ENCODE measurements around the gene DENND4B.

Gene DENND4B

DNA sequence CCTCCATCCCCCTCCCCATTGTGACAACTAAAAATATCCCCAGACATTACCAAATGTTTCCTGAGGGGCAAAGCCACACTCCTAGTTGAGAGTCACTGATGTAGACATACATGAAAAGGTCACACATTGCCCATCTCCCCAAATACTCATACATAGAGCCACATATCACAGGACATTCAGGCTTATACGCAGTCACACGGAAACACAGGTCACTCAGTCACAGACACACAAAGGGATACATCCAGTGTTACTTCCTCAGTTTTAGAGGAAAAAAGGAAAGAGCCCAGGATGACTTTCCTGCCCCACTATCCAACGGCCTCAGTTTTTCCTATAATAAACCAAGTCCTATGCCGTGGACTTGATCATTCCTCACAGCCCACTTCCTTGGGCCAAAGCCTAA is 14.9 kb upstream of the DENND4B start:
- Histone ChIP-seq H3K36me3 (peaks cover 19% of the 10 kb centered on the region), H3K9me3 (no peaks in the 10 kb centered on the region), H3K27me3 (no peaks in the 10 kb centered on the region), H3K9ac (peak overlapping the region; percentile 89), H3K4me2 (peak overlapping the region; percentile 100), H3K4me1 (peaks cover 80% of the 10 kb centered on the region), H4K20me1 (peaks cover 17% of the 10 kb centered on the region), H3K27ac (peak overlapping the region; percentile 78), H3K4me3 (peak overlapping the region; percentile 80)
- no peak for TF ChIP-seq Cebpa-rat (IDR thresholded peaks at IDR 0.05)

DNA sequence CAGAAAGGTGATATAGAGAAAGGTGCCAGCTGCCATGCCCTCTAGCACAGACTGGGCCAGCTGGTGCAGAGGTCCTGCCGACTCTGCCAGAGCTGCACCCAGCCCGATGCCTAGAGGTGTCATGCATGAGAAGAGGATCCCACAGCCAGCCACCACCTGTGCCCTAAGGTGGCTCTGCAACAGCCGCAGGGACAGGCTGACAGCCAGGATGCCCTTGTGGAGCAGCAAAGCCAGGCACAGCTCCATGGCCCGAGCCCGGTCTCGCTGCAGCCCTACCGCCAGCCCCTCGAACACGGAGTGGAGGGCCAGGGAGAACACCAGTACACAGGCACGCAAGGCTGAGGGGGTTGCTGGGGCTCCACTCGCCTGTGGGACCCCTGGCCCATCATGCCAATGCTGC is 13.7 kb upstream of the DENND4B start:
- Histone ChIP-seq H3K9ac (peak overlapping the region; percentile 45), H3K27me3 (no peaks in the 10 kb centered on the region), H3K36me3 (peaks cover 21% of the 10 kb centered on the region)

DNA sequence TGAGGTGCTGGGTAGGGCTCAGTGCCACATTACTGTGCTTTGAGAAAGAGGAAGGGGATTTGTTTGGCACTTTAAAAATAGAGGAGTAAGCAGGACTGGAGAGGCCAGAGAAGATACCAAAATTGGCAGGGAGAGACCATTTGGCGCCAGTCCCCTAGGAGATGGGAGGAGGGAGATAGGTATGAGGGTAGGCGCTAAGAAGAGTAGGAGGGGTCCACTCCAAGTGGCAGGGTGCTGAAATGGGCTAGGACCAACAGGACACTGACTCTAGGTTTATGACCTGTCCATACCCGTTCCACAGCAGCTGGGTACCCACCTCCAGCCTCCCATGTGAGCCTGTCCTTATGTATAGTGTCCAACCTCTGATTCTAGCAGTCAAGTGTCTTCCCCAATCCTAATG is 12.9 kb upstream of the DENND4B start:
- H3K4me2 ChIP-seq, result peak overlapping the region; percentile 74
- peak overlapping the region; percentile 83; the same call in 1 of the 2 replicates for H3K27ac ChIP-seq
- no peaks in the 10 kb centered on the region for H3K27me3 ChIP-seq
- no peak overlapping the region for H3K4me3 ChIP-seq
- TF ChIP-seq Cebpa-rat (IDR thresholded peaks at IDR 0.05), result no peak
- H4K20me1 ChIP-seq, result peaks cover 37% of the 10 kb centered on the region
- H3K36me3 ChIP-seq, result peaks cover 29% of the 10 kb centered on the region
- peaks cover 79% of the 10 kb centered on the region for H3K4me1 ChIP-seq
- H3K9me3 ChIP-seq, result no peaks in the 10 kb centered on the region
- peak overlapping the region; percentile 45 for H3K9ac ChIP-seq

More for the DNA sequence above, 13.7 kb upstream of the DENND4B start:
- H3K27ac ChIP-seq, result peak overlapping the region; percentile 78; the same call in 1 of the 2 replicates
- H4K20me1 ChIP-seq, result peaks cover 30% of the 10 kb centered on the region
- H3K4me2 ChIP-seq, result 0 out of 2 replicates have a peak overlapping the region, but pooled peaks have one; percentile 74
- no peak for TF ChIP-seq Cebpa-rat (IDR thresholded peaks at IDR 0.05)
- peaks cover 80% of the 10 kb centered on the region for H3K4me1 ChIP-seq
- H3K4me3 ChIP-seq, result no peak overlapping the region
- no peaks in the 10 kb centered on the region for H3K9me3 ChIP-seq

GRCh38 chr1:153958961-153959260 is 12.4 kb upstream of the DENND4B start:
- TF ChIP-seq Cebpa-rat (IDR thresholded peaks at IDR 0.05), result no peak
- Histone ChIP-seq H3K9ac (peak overlapping the region; percentile 86; the same call in 1 of the 2 replicates), H3K4me1 (peaks cover 74% of the 10 kb centered on the region), H3K27me3 (no peaks in the 10 kb centered on the region), H3K4me3 (peak overlapping the region; percentile 79), H3K27ac (peak overlapping the region; percentile 83; the same call in 1 of the 2 replicates), H3K4me2 (peak overlapping the region; percentile 74), H3K36me3 (peaks cover 34% of the 10 kb centered on the region), H4K20me1 (peaks cover 43% of the 10 kb centered on the region), H3K9me3 (no peaks in the 10 kb centered on the region)

GRCh38 chr1:153958111-153958960 is 11.8 kb upstream of the DENND4B start, which contains the start of gene CRTC2:
TSS of gene CRTC2 (minus strand) at chr1:153958612. CDS start at chr1:153958497, 115 bp downstream.
- Histone ChIP-seq H3K9ac (peak within 1 kb of the TSS; percentile 86), H3K36me3 (peaks cover 40% of the 10 kb centered on the region), H3K9me3 (no peaks in the 10 kb centered on the region), H3K4me3 (peak within 1 kb of the TSS; percentile 79), H3K4me2 (peak within 1 kb of the TSS; percentile 84), H4K20me1 (peaks cover 48% of the 10 kb centered on the region), H3K27ac (peak within 1 kb of the TSS; percentile 83), H3K27me3 (no peaks in the 10 kb centered on the region), H3K4me1 (peaks cover 72% of the 10 kb centered on the region)
- TF ChIP-seq Cebpa-rat (IDR thresholded peaks at IDR 0.05), result no peak

DNA sequence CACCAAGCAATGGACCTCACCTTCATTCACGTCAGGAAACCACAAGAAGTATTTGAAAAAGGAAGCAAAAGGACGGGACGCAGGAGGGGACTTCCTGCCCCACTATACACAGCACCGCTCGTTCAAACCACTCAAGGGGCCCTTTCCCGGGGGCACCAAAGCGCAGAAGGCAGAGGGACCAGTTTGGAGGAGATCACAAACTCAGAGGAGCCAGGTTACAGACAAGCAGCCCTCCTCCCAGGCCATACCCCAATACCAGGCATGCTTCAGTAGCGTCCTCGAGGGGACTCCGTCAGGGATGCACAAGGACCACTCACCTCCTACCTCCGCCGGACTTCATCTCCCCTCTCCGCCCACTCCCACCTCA is 11.2 kb upstream of the DENND4B start:
- peak overlapping the region; percentile 83 for H3K27ac ChIP-seq

DNA sequence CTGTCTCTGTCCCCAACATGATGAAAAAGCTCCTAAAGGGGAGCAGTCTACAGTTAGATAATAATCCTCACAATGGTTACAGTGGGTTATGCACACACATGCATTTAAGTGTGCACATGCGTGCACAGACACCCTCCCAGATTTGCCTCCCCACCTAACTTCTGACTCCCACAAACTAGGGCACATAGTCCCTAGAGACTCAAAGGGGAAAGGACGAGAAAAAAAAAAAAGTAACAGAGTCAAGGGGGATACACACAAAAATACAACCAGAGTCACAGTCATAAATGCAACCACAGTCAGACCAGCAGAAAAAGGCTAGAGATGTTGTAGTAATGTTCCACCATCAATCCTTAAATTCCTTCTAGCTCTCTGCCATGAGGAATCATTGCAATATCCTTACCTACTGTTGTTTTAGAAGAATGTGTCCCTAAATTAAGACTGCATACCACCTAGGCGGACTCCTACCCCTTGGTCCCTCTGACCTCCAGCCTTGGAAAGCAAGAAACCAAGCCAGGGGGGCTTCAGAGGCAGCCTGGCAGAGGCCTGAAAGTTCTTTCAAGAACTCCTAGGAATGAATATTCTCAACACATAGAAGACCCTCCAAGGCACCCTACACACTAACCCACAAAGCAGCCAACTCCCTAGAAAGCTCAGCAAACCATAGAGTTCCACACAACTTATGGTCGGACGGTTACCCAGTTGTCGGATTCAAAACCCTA is 10.6 kb upstream of the DENND4B start:
- H3K27ac ChIP-seq, result peak overlapping the region; percentile 83
- H3K4me2 ChIP-seq, result peak overlapping the region; percentile 84
- H3K27me3 ChIP-seq, result no peaks in the 10 kb centered on the region
- H3K9ac ChIP-seq, result peak overlapping the region; percentile 86
- H3K36me3 ChIP-seq, result peaks cover 52% of the 10 kb centered on the region
- peak overlapping the region; percentile 79 for H3K4me3 ChIP-seq
- no peak for TF ChIP-seq Cebpa-rat (IDR thresholded peaks at IDR 0.05)
- peaks cover 64% of the 10 kb centered on the region for H3K4me1 ChIP-seq
- H4K20me1 ChIP-seq, result peaks cover 57% of the 10 kb centered on the region
- H3K9me3 ChIP-seq, result no peaks in the 10 kb centered on the region

More for the DNA sequence above, 11.2 kb upstream of the DENND4B start:
- Histone ChIP-seq H4K20me1 (peaks cover 52% of the 10 kb centered on the region), H3K4me2 (peak overlapping the region; percentile 84), H3K9me3 (no peaks in the 10 kb centered on the region), H3K36me3 (peaks cover 46% of the 10 kb centered on the region), H3K9ac (peak overlapping the region; percentile 86), H3K4me1 (peaks cover 70% of the 10 kb centered on the region), H3K4me3 (peak overlapping the region; percentile 79), H3K27me3 (no peaks in the 10 kb centered on the region)
- TF ChIP-seq Cebpa-rat (IDR thresholded peaks at IDR 0.05), result no peak

DNA sequence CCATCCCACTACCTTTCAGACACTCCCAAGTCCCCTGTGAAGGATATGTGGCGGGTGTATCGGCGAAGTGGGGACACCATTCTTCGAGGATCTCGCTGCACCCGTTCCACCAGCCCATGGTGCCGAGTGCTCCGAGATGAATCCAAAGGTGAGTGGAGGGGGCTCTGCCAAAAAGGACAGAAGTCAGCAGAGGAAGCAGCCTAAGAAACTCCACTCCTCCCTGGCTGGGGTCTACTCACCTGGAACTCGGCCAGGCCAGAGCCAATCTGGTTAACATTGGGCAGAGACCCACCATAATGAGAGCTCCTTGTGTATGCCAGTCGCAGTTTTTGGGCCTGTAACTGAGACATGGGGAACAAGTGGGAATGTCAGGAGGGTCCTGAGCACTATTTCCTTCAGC is 8.3 kb upstream of the DENND4B start:
- H4K20me1 ChIP-seq, result peaks cover 67% of the 10 kb centered on the region
- no peak overlapping the region for H3K4me3 ChIP-seq
- H3K27me3 ChIP-seq, result no peaks in the 10 kb centered on the region
- peak overlapping the region; percentile 86; the same call in 1 of the 2 replicates for H3K9ac ChIP-seq
- no peak overlapping the region for H3K27ac ChIP-seq
- peaks cover 64% of the 10 kb centered on the region for H3K36me3 ChIP-seq
- TF ChIP-seq Cebpa-rat (IDR thresholded peaks at IDR 0.05), result no peak
- H3K4me2 ChIP-seq, result no peak overlapping the region
- peaks cover 50% of the 10 kb centered on the region for H3K4me1 ChIP-seq
- H3K9me3 ChIP-seq, result no peaks in the 10 kb centered on the region

- H3K4me1 ChIP-seq, result peaks cover 45% of the 10 kb centered on the region
- H3K4me3 ChIP-seq, result no peak overlapping the region
- H3K4me2 ChIP-seq, result no peak overlapping the region
- no peak overlapping the region for H3K27ac ChIP-seq
- H3K9ac ChIP-seq, result no peak overlapping the region
- H4K20me1 ChIP-seq, result peaks cover 67% of the 10 kb centered on the region
- no peaks in the 10 kb centered on the region for H3K9me3 ChIP-seq
- peaks cover 64% of the 10 kb centered on the region for H3K36me3 ChIP-seq
- TF ChIP-seq Cebpa-rat (IDR thresholded peaks at IDR 0.05), result no peak
- no peaks in the 10 kb centered on the region for H3K27me3 ChIP-seq
These were observed 7.4 kb upstream of the DENND4B start for GRCh38 chr1:153953859-153954365.

Data from BLaER1 (cell line).